ENCODE results near the gene SNX32. TPM values are rescaled to one million over a fixed set of nuclear protein-coding genes. Genes with fewer than 3 reads are reported as not detected.

Gene SNX32
- total and polyA plus RNA-seq, 2 of the 13 experiments (the other 11 are each of a cell fraction or from before 2014, with no cell fraction given) = 0.09 to 0.34 TPM

- intact Hi-C loops (cut with micrococcal nuclease; ENCODE audit: unreplicated experiment) = loop anchor here (5.0 kb wide), 1 partner anchor 33 kb away; the partner anchor contains the start of gene AP5B1
- Histone ChIP-seq H3K36me3 (replicated peaks in 1 of 2; ENCODE audit: control insufficient read depth in 1 of 2, insufficient read depth in 2 of 2, low read length in 2 of 2) (no peaks in the 10 kb centered on the region), H3K4me2 (ENCODE audit: low read depth, low read length) (no peak overlapping the region), H2AFZ (ENCODE audit: low read length) (no peak overlapping the region), H3K9me3 (ENCODE audit: low read length) (no peaks in the 10 kb centered on the region), H3K4me1 (ENCODE audit: insufficient read depth, low read length) (peaks cover 15% of the 10 kb centered on the region), H3K27ac (ENCODE audit: extremely low read length, insufficient read depth, low read length) (no peak overlapping the region), H3K4me3 (replicated peaks in 1 of 3; ENCODE audit: insufficient read depth in 1 of 3, low read depth in 2 of 3, low read length in 3 of 3) (no peak overlapping the region), H4K20me1 (ENCODE audit: insufficient read depth, low read length) (no peaks in the 10 kb centered on the region), H3K9ac (ENCODE audit: insufficient read depth, low read depth, low read length) (no peak overlapping the region), H3K27me3 (ENCODE audit: control insufficient read depth in 1 of 2, insufficient read depth in 2 of 2, low read length in 2 of 2) (peaks cover 0 to 31% of the 10 kb centered on the region in 2 experiments; a peak in 2 of 5 replicates), H3K79me2 (ENCODE audit: insufficient read depth, low read length) (no peaks in the 10 kb centered on the region)
- 95% methylated on average over 15 of the region's 16 CpGs for WGBS (ENCODE audit: low lambda C conversion rate)
- in situ Hi-C loops (cut with HindIII; ENCODE audit: extremely low pct_ligation_motif_present, low pct_unique_long_range_greater_than_20kb) = loop anchor here (5.0 to 10.0 kb wide), 3 partner anchors 33 to 100 kb away; partner anchors contain the start of genes AP5B1 and KAT5
- BruUV-seq (replicated peaks) = no TSS peak
- TF ChIP-seq SRSF9 (IDR thresholded peaks at IDR 0.05; ENCODE audit: borderline replicate concordance, insufficient read depth, low read depth, low read length, poor library complexity, severe bottlenecking) (no peak), ZNF784 (CRISPR knock-in tag; IDR thresholded peaks at IDR 0.05; ENCODE audit: borderline replicate concordance) (no peak), ZNF562 (CRISPR knock-in tag; IDR thresholded peaks at IDR 0.05; ENCODE audit: borderline replicate concordance) (no peak), SALL2 (CRISPR knock-in tag; IDR thresholded peaks at IDR 0.05) (no peak), ZNF337 (CRISPR knock-in tag; IDR thresholded peaks at IDR 0.05; ENCODE audit: borderline replicate concordance, low read depth) (no peak), ZNF253 (CRISPR knock-in tag; IDR thresholded peaks at IDR 0.05; ENCODE audit: borderline replicate concordance) (no peak), ZNF251 (CRISPR knock-in tag; IDR thresholded peaks at IDR 0.05) (no peak), ZNF556 (CRISPR knock-in tag; IDR thresholded peaks at IDR 0.05; ENCODE audit: borderline replicate concordance) (no peak), HNRNPUL1 (IDR thresholded peaks at IDR 0.05; ENCODE audit: low read depth, low read length) (no peak), PREB (CRISPR knock-in tag; IDR thresholded peaks at IDR 0.05) (no peak), SP4 (CRISPR knock-in tag; IDR thresholded peaks at IDR 0.05) (no peak), AKAP8 (CRISPR knock-in tag; IDR thresholded peaks at IDR 0.05) (no peak), BCL6 (CRISPR knock-in tag; IDR thresholded peaks at IDR 0.05) (no peak)
- FAIRE-seq = no peak
- ATAC-seq = no peak
- DNase-seq (ENCODE audit: low spot score) = no peak
- CTCF ChIA-PET (ENCODE audit: low intra/inter-chr PET ratio, low total read pairs) = interaction anchor here (4.0 kb wide), 1 partner anchor 35 kb away, joined by 56 read pairs; the partner anchor contains the start of gene AP5B1
- POLR2A ChIA-PET = no interaction called here
Measured at GRCh38 chr11:65814986-65815565, 18.7 kb upstream of the SNX32 start.
